BLaER1 treated with 17β-estradiol and CSF1 and Interleukin-3, amounts not matched to agents 10 nM and 100 nM (cell line): ENCODE measurements around the gene HOXD4.

ENCODE experiments used
- H3K27ac ChIP-seq, 11 experiments: shearing (Covaris generic); formaldehyde crosslinking; 2 replicates each; pipeline ENCODE4 v1.8.1; 2022
- H3K27me3 ChIP-seq, 11 experiments: shearing (Covaris generic); formaldehyde crosslinking; 2 replicates each; pipeline ENCODE4 v1.8.1; 2022
- H3K36me3 ChIP-seq, 11 experiments: shearing (Covaris generic); formaldehyde crosslinking; 2 replicates each; pipeline ENCODE4 v1.8.1; 2022
- H3K4me1 ChIP-seq, 10 experiments: shearing (Covaris generic); formaldehyde crosslinking; 2 replicates each; pipeline ENCODE4 v1.8.1; 2022
- H3K4me2 ChIP-seq, 11 experiments: shearing (Covaris generic); formaldehyde crosslinking; 2 replicates each; pipeline ENCODE4 v1.8.1; 2022
- H3K4me3 ChIP-seq, 10 experiments: shearing (Covaris generic); formaldehyde crosslinking; 2 replicates each; pipeline ENCODE4 v1.8.1; 2022
- H3K9ac ChIP-seq, 11 experiments: shearing (Covaris generic); formaldehyde crosslinking; 2 replicates each; pipeline ENCODE4 v1.8.1; 2022
- H3K9me3 ChIP-seq, 11 experiments: shearing (Covaris generic); formaldehyde crosslinking; replicated peaks in 1 of 11; 2 replicates each; pipeline ENCODE4 v1.8.1; 2022
- H4K20me1 ChIP-seq, 11 experiments: shearing (Covaris generic); formaldehyde crosslinking; 2 replicates each; pipeline ENCODE4 v1.8.1; 2022
- Cebpa-rat ChIP-seq, 11 experiments: shearing (Covaris generic); IDR thresholded peaks; 2 replicates each; pipeline ENCODE4 v1.8.1; 2022

Gene HOXD4

DNA sequence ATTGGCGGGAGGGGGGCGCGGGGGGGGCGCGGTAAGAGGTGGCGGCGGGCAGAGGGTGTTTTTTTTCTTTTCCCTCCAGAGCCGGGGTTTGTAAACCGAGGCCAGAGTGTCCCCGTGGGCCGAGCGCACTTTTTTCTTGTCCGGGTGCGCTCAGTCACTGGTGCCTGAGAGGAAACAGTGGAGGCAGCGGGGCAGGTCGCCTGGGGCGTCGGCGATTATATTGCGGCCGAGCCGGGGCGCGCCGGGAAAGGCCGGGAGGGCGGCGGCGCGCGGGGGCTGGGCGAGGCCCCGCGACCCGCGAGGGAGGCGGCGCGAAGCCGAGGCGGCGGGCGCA is 21.6 kb upstream of the HOXD4 start:
- no peaks in the 10 kb centered on the region for H3K36me3 ChIP-seq
- H3K4me3 ChIP-seq: no peak overlapping the region
- peaks cover 100% of the 10 kb centered on the region in 11 experiments for H3K27me3 ChIP-seq
- peaks cover 10 to 23% (median 18%) of the 10 kb centered on the region in 11 experiments for H3K9me3 ChIP-seq
- no peak overlapping the region for H3K27ac ChIP-seq
- peaks cover 10 to 19% (median 14%) of the 10 kb centered on the region in 10 experiments; a peak in 13 of 20 replicates for H3K4me1 ChIP-seq
- no peak overlapping the region for H3K9ac ChIP-seq
- peaks cover 0 to 60% (median 38%) of the 10 kb centered on the region in 11 experiments; a peak in 16 of 22 replicates for H4K20me1 ChIP-seq
- no peak for TF ChIP-seq Cebpa-rat (IDR thresholded peaks at IDR 0.05)
- no peak overlapping the region for H3K4me2 ChIP-seq

DNA sequence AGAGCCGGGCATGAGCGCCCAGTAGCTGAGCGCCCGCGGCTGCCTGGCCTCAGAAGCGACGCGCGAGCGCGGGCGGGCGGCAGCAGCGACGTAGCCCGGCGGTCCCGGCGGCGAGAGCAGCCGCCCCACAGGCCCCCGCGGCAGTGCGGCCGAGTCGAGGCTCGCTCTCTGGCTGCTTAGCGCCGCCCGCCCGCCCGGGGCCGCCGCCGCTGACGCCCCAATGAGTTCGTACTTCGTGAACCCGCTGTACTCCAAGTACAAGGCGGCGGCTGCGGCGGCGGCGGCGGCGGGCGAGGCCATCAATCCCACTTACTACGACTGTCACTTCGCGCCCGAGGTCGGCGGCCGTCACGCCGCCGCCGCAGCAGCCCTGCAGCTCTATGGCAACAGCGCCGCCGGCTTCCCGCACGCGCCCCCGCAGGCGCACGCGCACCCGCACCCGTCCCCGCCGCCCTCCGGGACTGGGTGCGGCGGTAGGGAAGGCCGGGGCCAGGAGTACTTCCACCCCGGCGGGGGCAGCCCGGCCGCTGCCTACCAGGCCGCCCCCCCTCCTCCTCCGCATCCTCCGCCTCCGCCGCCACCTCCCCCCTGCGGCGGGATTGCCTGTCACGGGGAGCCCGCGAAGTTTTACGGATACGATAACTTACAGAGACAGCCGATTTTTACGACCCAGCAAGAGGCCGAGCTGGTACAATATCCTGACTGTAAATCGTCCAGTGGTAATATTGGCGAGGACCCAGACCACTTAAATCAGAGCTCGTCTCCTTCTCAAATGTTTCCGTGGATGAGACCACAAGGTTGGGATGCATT is 21.0 kb upstream of the HOXD4 start:
- no peak overlapping the region for H3K27ac ChIP-seq
- no peaks in the 10 kb centered on the region for H3K36me3 ChIP-seq
- H3K27me3 ChIP-seq: peaks cover 100% of the 10 kb centered on the region in 11 experiments
- H3K4me1 ChIP-seq: peaks cover 10 to 19% (median 13%) of the 10 kb centered on the region in 10 experiments; a peak in 14 of 20 replicates
- peaks cover 10 to 23% (median 18%) of the 10 kb centered on the region in 11 experiments for H3K9me3 ChIP-seq
- H3K9ac ChIP-seq: no peak overlapping the region
- H3K4me2 ChIP-seq: no peak overlapping the region
- H3K4me3 ChIP-seq: no peak overlapping the region; a peak in 1 of 20 replicates
- H4K20me1 ChIP-seq: peaks cover 0 to 55% (median 32%) of the 10 kb centered on the region in 11 experiments; a peak in 16 of 22 replicates
- TF ChIP-seq Cebpa-rat (IDR thresholded peaks at IDR 0.05): no peak

DNA sequence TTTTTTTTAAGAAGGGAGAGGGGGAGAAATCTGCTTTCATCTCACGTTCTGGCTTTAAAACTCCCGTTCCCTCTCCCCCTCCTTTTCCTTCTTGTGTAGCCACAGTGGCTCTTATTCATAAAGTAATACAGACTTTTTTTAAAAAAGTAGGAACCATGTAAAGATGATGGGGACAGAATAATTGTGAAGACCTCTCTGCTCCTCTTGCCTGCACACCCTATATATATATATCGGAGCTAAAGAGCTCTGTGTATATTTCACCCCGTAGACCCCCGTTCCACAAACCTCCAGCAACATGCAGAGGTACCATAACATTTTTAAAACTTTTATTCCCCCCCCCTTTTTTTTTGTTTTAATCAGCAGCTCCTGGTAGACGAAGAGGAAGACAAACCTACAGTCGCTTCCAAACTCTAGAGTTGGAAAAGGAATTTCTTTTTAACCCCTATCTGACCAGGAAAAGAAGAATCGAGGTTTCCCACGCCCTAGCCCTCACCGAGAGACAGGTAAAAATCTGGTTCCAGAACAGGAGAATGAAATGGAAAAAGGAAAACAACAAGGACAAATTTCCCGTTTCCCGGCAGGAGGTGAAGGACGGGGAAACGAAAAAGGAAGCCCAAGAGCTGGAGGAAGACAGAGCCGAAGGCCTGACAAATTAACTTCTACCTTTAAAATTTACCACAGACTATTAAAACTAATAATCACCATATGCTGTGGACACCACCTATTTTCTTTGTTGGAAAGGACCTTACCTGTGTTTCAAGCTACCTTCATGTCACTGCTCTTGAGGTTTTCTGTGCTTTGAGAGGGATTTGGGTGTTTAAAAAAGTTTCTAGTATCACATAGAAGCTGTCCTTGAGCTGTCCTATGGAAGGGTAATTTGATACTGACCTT is 20.1 kb upstream of the HOXD4 start:
- Histone ChIP-seq H3K27me3 (peaks cover 100% of the 10 kb centered on the region in 11 experiments), H3K27ac (no peak overlapping the region), H4K20me1 (peaks cover 0 to 46% (median 28%) of the 10 kb centered on the region in 11 experiments; a peak in 16 of 22 replicates), H3K4me3 (no peak overlapping the region), H3K36me3 (no peaks in the 10 kb centered on the region), H3K4me2 (no peak overlapping the region), H3K4me1 (peaks cover 14 to 28% (median 20%) of the 10 kb centered on the region in 10 experiments; a peak in 18 of 20 replicates), H3K9me3 (peaks cover 10 to 23% (median 18%) of the 10 kb centered on the region in 11 experiments), H3K9ac (no peak overlapping the region)
- TF ChIP-seq Cebpa-rat (IDR thresholded peaks at IDR 0.05): no peak

DNA sequence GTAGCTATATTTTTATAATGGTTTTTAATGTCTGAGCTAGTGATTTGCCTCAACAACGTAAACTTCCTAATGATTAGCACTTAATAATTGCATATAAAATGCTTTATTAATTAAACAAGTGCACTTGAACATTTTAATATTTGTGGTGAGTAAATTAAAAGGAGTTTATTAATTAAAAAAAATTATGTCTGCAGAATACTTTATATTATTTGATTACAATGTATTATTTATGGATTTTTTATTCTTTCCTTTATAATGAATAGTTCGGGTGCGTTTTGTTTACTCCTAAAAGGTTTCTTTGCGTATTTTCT is 19.5 kb upstream of the HOXD4 start:
- peaks cover 19 to 34% (median 26%) of the 10 kb centered on the region in 10 experiments; a peak in 18 of 20 replicates for H3K4me1 ChIP-seq
- H3K27me3 ChIP-seq: peaks cover 100% of the 10 kb centered on the region in 11 experiments
- peaks cover 11 to 28% (median 19%) of the 10 kb centered on the region in 11 experiments for H3K9me3 ChIP-seq
- no peak overlapping the region for H3K4me2 ChIP-seq
- TF ChIP-seq Cebpa-rat (IDR thresholded peaks at IDR 0.05): no peak
- H3K27ac ChIP-seq: no peak overlapping the region
- no peak overlapping the region for H3K4me3 ChIP-seq
- H4K20me1 ChIP-seq: peaks cover 0 to 41% (median 28%) of the 10 kb centered on the region in 11 experiments; a peak in 16 of 22 replicates
- no peaks in the 10 kb centered on the region for H3K36me3 ChIP-seq
- no peak overlapping the region for H3K9ac ChIP-seq

DNA sequence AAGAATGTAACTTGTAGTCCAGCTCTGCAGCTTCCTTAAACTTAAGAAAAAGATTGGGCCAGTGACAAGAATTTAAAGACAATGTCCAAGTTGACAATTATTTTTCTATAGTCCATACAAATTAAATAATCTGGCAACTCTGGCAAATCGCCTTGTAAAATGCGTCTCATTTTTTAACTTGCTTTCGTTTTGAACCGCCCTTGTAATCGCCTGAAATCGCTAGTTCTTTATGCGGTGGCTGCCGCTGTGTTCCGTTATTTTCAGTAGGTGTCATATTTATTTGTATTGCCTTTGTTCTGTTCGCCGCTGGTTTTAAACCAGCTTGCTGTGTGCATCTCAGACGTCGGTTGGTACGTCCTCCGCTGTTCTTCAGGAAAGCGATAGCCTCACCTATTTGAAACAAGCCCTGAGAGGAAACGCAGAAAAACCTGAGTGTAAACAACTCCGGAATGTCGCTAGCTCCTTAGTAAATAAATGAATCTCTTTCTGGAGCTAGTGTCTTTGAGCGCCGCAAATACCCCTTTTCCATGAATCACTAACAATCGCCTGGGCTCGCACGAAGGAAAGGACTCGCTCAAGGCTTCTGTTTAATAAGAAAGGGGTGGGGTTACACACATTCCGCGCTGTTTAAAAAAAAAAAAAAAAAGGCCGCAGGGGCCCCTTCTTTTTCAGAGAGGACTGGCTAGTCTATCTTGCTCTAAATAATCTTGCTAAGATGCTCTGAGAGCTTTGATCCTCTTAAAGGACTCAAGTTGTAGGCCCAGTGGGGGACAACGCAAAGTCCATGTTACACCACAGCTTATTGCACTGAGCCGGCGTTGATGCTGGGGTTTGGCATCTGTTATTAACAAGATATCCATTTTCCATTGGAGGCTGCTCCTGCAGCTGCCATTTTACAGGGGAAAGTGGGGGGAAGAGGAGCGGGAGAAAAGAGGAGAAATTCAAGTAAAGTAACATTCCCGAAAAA is 18.9 kb upstream of the HOXD4 start:
- Histone ChIP-seq H3K4me1 (peaks cover 19 to 31% (median 27%) of the 10 kb centered on the region in 10 experiments; a peak in 18 of 20 replicates), H3K36me3 (no peaks in the 10 kb centered on the region), H3K9ac (no peak overlapping the region), H4K20me1 (peaks cover 0 to 36% (median 26%) of the 10 kb centered on the region in 11 experiments; a peak in 16 of 22 replicates), H3K27ac (no peak overlapping the region), H3K4me3 (no peak overlapping the region), H3K27me3 (peaks cover 100% of the 10 kb centered on the region in 11 experiments), H3K9me3 (peaks cover 11 to 31% (median 19%) of the 10 kb centered on the region in 11 experiments), H3K4me2 (no peak overlapping the region)
- no peak for TF ChIP-seq Cebpa-rat (IDR thresholded peaks at IDR 0.05)

DNA sequence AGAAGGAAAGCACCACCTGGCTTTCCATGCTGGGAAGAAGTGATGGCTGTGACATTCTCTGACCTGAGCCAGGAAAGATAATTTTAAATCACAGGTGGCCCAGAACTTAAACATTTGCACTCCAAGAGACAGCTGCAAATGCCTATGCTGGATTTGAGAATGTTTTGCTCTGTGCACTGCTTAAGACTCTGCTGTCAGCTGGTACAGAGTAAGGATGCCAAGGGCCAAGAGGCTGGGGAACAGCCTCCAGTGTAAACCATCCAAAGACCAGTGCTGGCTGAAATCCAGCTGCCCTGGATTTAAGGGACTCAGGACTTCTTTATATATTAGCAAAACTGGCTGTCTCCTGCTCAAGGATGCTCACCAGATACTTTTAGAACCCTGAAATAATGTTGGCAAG is 18.0 kb upstream of the HOXD4 start:
- Histone ChIP-seq H4K20me1 (peaks cover 0 to 27% (median 17%) of the 10 kb centered on the region in 11 experiments; a peak in 15 of 22 replicates), H3K4me3 (no peak overlapping the region), H3K4me1 (peaks cover 15 to 24% (median 21%) of the 10 kb centered on the region in 10 experiments; a peak in 18 of 20 replicates), H3K4me2 (no peak overlapping the region), H3K27me3 (peaks cover 99 to 100% (median 100%) of the 10 kb centered on the region in 11 experiments), H3K27ac (no peak overlapping the region), H3K9ac (no peak overlapping the region), H3K9me3 (peaks cover 11 to 34% (median 22%) of the 10 kb centered on the region in 11 experiments), H3K36me3 (no peaks in the 10 kb centered on the region)
- no peak for TF ChIP-seq Cebpa-rat (IDR thresholded peaks at IDR 0.05)

DNA sequence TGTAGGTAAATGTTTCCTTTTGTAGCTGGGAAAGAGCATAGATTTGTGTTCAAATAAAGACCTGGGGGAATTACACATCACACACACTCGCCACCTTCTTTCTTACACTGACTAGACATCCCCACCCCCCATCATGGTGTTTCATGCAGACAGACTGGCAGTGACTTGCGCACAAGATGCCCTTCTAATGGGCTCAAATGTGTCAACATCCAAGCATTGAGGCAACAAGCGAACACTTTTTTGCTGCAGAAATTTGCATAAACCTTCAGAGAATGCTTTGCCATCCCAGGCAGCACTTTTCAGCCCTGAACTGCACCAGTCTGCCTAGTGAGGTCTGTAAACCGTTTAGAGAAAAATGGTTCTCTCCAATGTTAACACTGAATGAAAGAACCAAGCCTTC is 17.3 kb upstream of the HOXD4 start:
- H4K20me1 ChIP-seq: peaks cover 0 to 20% (median 10%) of the 10 kb centered on the region in 11 experiments; a peak in 12 of 22 replicates
- peaks cover 98 to 100% (median 100%) of the 10 kb centered on the region in 11 experiments for H3K27me3 ChIP-seq
- H3K27ac ChIP-seq: no peak overlapping the region
- H3K9ac ChIP-seq: no peak overlapping the region
- peaks cover 12 to 40% (median 29%) of the 10 kb centered on the region in 11 experiments for H3K9me3 ChIP-seq
- H3K4me2 ChIP-seq: no peak overlapping the region
- TF ChIP-seq Cebpa-rat (IDR thresholded peaks at IDR 0.05): no peak
- no peaks in the 10 kb centered on the region for H3K36me3 ChIP-seq
- H3K4me3 ChIP-seq: no peak overlapping the region
- H3K4me1 ChIP-seq: peaks cover 8 to 18% (median 14%) of the 10 kb centered on the region in 10 experiments; a peak in 18 of 20 replicates

DNA sequence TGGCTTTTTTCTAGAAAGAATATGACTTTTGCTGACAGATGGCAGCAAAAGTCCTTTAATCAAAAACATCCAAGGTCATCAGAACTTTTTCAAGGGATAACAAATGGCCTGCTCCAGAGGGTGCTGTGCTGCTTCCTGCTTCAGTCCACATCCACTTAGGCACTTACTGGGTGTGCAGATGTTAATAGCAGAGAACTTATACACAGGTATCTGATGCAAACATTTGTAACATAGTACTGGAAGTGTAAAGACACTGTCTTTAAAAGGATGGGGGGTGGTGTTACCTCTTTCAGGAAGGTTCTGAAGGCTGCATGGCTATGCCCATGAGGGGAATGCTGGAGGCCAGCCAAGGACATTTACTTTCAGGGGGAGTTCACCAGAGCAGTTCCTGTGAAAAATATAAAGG is 16.3 kb upstream of the HOXD4 start:
- Histone ChIP-seq H3K4me2 (no peak overlapping the region; a peak in 1 of 22 replicates), H3K9me3 (peaks cover 11 to 40% (median 25%) of the 10 kb centered on the region in 11 experiments), H3K4me3 (no peak overlapping the region), H3K4me1 (peaks cover 6 to 16% (median 13%) of the 10 kb centered on the region in 10 experiments; a peak in 17 of 20 replicates), H3K36me3 (no peaks in the 10 kb centered on the region), H3K9ac (no peak overlapping the region), H3K27me3 (peaks cover 94 to 99% (median 98%) of the 10 kb centered on the region in 11 experiments), H3K27ac (no peak overlapping the region), H4K20me1 (peaks cover 0 to 18% (median 6%) of the 10 kb centered on the region in 11 experiments; a peak in 5 of 22 replicates)
- no peak for TF ChIP-seq Cebpa-rat (IDR thresholded peaks at IDR 0.05)
